Retinal pigment epithelial cell (primary cell): ENCODE data around the gene FBXW4.

ENCODE experiments used
- DNase-seq: peaks from one replicate; pipeline ENCODE4 v3.0.0-alpha.2; 2010; ENCODE audit warnings: low read depth
- H3K4me3 ChIP-seq: 2 replicates; pipeline ENCODE4 v1.5.1; 2011; ENCODE audit warnings: mild to moderate bottlenecking, low read length, control low read depth, moderate library complexity
- TF ChIP-seq, protein P1 (sequence below): conservative IDR thresholded peaks from 2 replicates; pipeline ENCODE4 v1.5.1; 2011; ENCODE audit warnings: low read depth, low read length, control low read depth, inconsistent platforms

The FBXW4 gene

DNA sequence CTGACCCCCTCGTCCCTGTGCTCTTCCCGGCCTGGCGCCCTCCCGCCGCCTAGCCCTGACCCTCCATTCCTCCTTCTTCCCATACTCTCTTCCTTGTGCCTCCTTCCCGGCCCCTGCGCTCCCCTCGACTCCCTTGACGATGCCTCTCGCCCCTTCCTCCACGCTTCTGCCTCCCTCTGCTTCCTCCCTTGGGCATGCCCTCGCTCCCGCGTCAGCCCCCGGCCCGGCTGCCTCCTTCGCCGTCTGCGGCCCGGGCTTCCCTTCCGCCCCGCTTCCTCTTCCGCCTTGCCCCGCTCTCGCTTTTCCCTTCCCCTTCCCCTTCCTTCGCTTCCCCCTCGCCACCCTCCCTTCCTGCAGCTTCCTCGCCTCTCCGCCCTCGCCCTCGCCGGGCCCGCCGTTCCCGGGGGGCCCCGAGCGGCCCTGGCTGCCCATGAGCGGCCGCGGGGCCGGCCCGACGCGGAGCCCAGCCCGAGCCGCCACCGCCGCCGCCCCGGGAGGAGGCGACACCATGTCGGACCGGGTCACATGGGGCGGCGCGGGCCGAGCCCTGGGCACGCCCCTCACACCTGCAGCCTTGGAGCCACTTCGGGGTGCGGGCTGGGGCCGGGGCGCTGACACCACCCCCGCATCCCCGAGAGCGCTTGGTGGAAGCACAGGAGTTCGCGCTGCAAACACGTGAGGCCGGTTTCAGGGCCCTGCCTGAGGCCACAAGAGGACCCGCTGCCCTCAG, at the start of gene FBXW4:
Gene FBXW4 (minus strand): TSS at position 497 of the 730 bp plus-strand sequence. CDS start 65 bp downstream, at position 432.
- DNase-seq: no peak
- peak within 1 kb of the TSS; percentile 80 for H3K4me3 ChIP-seq
- TF ChIP-seq, protein P1, sequence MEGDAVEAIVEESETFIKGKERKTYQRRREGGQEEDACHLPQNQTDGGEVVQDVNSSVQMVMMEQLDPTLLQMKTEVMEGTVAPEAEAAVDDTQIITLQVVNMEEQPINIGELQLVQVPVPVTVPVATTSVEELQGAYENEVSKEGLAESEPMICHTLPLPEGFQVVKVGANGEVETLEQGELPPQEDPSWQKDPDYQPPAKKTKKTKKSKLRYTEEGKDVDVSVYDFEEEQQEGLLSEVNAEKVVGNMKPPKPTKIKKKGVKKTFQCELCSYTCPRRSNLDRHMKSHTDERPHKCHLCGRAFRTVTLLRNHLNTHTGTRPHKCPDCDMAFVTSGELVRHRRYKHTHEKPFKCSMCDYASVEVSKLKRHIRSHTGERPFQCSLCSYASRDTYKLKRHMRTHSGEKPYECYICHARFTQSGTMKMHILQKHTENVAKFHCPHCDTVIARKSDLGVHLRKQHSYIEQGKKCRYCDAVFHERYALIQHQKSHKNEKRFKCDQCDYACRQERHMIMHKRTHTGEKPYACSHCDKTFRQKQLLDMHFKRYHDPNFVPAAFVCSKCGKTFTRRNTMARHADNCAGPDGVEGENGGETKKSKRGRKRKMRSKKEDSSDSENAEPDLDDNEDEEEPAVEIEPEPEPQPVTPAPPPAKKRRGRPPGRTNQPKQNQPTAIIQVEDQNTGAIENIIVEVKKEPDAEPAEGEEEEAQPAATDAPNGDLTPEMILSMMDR: no peak

- TF ChIP-seq, protein P1: no peak
- H3K4me3 ChIP-seq: no peak overlapping the region
- DNase-seq: no peak
Measured at GRCh38 chr10:101744267-101744666, 49.3 kb upstream of the FBXW4 start.

DNA sequence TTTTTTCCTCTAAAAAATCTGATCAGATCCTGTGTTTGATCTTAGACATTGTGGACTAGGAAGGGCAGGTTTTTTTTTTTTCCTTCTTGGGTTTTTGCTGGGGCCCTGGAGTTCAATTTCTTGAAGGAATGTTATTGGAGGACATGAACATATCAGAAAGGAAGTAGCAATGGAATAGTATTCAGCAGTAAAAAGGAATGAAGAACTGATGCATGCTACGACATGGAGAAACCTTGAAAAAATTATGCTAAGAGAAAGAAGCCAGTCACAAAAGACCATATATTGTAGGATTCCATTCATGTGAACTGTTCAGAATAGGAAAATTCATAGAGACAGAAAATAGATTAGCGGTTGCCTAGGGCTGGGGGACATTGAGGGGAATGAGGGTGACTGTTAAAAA, 47.0 kb upstream of the FBXW4 start:
- TF ChIP-seq, protein P1: no peak
- DNase-seq: no peak
- no peak overlapping the region for H3K4me3 ChIP-seq

DNA sequence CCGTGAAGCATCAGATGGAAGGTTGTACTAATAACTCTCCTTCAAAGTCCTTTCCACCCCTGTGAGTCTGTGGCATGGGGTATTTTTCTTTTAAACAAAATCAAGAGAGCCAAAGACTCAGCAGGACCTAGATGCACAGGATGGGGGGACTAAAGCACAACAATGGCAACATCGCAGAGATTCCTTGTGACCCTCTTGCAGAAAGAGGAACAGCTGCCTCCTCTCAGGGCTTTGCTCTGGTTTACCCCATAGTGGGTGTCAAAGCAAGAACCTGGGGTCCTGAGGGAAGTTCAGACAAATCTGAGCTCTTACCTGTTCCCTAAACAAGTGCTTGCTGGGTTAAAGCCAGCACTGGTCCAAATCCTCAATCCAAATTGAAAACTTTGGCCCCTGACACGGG, 41.7 kb upstream of the FBXW4 start:
- TF ChIP-seq, protein P1: no peak
- H3K4me3 ChIP-seq: no peak overlapping the region
- DNase-seq: no peak

DNA sequence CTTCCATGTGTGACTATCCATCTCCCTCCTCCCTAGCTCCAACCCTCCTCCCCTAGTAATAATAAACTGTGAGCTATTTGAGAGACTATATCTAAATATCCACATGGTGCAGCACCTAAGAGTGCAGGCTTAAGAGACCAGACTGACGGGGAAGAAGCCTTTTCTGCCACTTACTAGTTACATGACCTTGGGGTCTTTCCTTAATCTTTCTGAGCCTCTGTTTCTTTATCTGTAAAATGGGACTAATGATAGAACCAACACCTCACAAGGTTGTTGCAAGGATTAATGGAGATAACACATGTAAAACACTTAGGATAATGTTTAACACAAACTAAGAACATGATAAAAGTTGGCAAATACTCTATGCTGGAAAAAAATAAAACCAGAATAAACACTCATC, 37.1 kb upstream of the FBXW4 start:
- TF ChIP-seq, protein P1: no peak
- no peak for DNase-seq
- no peak overlapping the region for H3K4me3 ChIP-seq

DNA sequence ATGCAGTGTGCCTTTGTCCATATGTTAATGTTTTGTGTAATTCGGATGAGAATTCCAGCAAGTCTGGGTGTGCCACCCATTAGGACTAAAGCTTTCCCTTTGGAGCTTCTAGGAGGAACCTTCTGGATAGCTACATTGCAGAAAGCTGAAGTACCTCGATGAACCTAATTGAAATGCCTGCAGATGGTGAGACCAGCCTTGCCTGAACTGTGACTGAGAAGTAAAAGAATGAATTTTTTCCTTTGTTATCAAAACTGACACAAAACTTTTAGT, 31.1 kb upstream of the FBXW4 start:
- TF ChIP-seq, protein P1: no peak
- H3K4me3 ChIP-seq: no peak overlapping the region
- DNase-seq: no peak

- no peak overlapping the region for H3K4me3 ChIP-seq
- TF ChIP-seq, protein P1: no peak
- DNase-seq: no peak
Measured at GRCh38 chr10:101725296-101726114, 30.5 kb upstream of the FBXW4 start.
